ENCODE measurements around the gene DPYSL5. TPM values are rescaled to one million over a fixed set of nuclear protein-coding genes. Genes with fewer than 3 reads are reported as not detected.

The DPYSL5 gene
- total and polyA plus RNA-seq, 2 of the 13 experiments (the other 11 are each of a cell fraction or from before 2014, with no cell fraction given): 0.15 TPM; not detected in 1

- H3K9me3 ChIP-seq (ENCODE audit: low read length): no peaks in the 10 kb centered on the region
- TF ChIP-seq ZNF597 (CRISPR knock-in tag; IDR thresholded peaks at IDR 0.05) (no peak), HMG20A (CRISPR knock-in tag; IDR thresholded peaks at IDR 0.05; ENCODE audit: borderline replicate concordance) (no peak), ZNF451 (CRISPR knock-in tag; IDR thresholded peaks at IDR 0.05) (no peak), ZNF891 (CRISPR knock-in tag; IDR thresholded peaks at IDR 0.05) (no peak), TBX2 (CRISPR knock-in tag; IDR thresholded peaks at IDR 0.05; ENCODE audit: borderline replicate concordance) (no peak), ZNF512 (CRISPR knock-in tag; IDR thresholded peaks at IDR 0.05) (no peak), NR2F2 (IDR thresholded peaks at IDR 0.05; ENCODE audit: borderline replicate concordance, low read depth) (no peak), HNF1B (CRISPR knock-in tag; IDR thresholded peaks at IDR 0.05) (no peak)
- BruUV-seq (replicated peaks): no TSS peak
- H3K4me3 ChIP-seq (replicated peaks in 1 of 3; ENCODE audit: insufficient read depth in 1 of 3, low read depth in 2 of 3, low read length in 3 of 3): no peak overlapping the region
- CTCF ChIA-PET (ENCODE audit: low intra/inter-chr PET ratio, low total read pairs): no interaction called here
- H3K9ac ChIP-seq (ENCODE audit: insufficient read depth, low read depth, low read length): no peak overlapping the region
- H3K27ac ChIP-seq (ENCODE audit: extremely low read length, insufficient read depth, low read length): no peak overlapping the region
- in situ Hi-C loops (cut with HindIII; ENCODE audit: extremely low pct_ligation_motif_present, low pct_unique_long_range_greater_than_20kb) (no loop called here), intact Hi-C loops (cut with micrococcal nuclease; ENCODE audit: unreplicated experiment) (no loop called here)
- H3K4me2 ChIP-seq (ENCODE audit: low read depth, low read length): no peak overlapping the region
- FAIRE-seq: no peak
- H3K36me3 ChIP-seq (replicated peaks in 1 of 2; ENCODE audit: control insufficient read depth in 1 of 2, insufficient read depth in 2 of 2, low read length in 2 of 2): no peaks in the 10 kb centered on the region
- no peak overlapping the region for H2AFZ ChIP-seq (ENCODE audit: low read length)
- DNase-seq (ENCODE audit: low spot score): no peak
- no peaks in the 10 kb centered on the region for H4K20me1 ChIP-seq (ENCODE audit: insufficient read depth, low read length)
- H3K79me2 ChIP-seq (ENCODE audit: insufficient read depth, low read length): no peaks in the 10 kb centered on the region
- POLR2A ChIA-PET: no interaction called here
- no peak for ATAC-seq
- H3K27me3 ChIP-seq (ENCODE audit: control insufficient read depth in 1 of 2, insufficient read depth in 2 of 2, low read length in 2 of 2): peaks cover 12 to 56% of the 10 kb centered on the region in 2 experiments
- no peaks in the 10 kb centered on the region for H3K4me1 ChIP-seq (ENCODE audit: insufficient read depth, low read length)
Measured at GRCh38 chr2:26853751-26854150, 5.8 kb downstream of the DPYSL5 start.

All from HepG2 (cell line).